Activated CD8-positive, alpha-beta memory T cell treated with anti-CD3 and anti-CD28 coated beads, Interleukin-2, amount 50 U/mL, for 24 hours (primary cell): Measurements from ENCODE around the gene RAB31.
"Not testable (repeated sequence)": the region's sequence is repeated elsewhere in the genome, so short reads cannot be mapped to it uniquely, and the experiment has no call there.

Experiments used
- DNase-seq: peaks from one replicate; pipeline ENCODE4 v3.0.0-alpha.2; 2020; ENCODE audit errors: extremely low read depth

The RAB31 gene

DNA sequence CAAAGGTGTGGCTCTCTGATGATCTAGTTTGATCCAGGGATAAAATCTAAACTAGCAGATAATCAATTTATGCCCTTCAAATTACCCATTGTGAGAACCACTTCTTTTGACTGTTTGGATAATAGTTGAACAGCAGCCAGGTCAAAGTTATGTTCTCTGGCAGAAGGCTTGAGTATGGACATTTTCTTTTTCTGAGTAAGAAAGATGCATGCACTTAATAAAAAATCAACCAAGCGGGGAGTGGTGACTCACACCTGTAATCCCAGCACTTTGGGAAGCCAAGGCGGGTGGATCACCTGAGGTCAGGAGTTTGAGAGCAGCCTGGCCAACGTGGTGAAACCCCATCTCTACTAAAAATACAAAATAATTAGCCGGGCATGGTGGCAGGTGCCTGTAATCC is 183.4 kb downstream of the RAB31 start:
- DNase-seq = not testable (repeated sequence)

DNA sequence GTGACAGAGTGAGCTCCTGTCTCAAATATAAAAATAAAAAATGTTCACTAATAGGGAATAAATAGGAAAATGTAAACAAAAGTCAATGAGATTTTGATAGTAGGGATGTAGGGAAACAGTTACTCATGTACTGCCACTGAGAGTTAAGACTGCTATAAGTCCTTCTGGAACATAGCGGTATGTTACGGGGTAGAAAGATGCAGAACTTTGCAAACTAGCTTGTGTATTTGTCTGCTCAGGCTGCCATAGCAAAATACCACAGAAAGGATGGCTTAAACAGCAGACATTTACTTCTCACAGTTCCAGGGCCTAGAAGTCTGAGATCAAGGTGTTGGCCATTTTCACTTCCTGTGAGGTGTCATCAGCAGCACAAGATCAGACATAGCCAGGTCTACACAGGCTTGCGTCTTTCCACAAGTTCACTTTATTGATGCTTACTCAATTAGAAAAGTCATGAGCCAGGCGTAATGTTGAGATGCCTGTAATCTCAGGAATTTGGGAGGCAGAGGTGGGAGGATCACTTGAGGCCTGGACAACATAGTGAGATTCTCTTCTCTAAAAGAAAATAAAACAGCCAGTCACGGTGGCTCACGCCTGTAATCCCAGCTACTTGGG is 186.5 kb downstream of the RAB31 start:
- DNase-seq = no peak

DNA sequence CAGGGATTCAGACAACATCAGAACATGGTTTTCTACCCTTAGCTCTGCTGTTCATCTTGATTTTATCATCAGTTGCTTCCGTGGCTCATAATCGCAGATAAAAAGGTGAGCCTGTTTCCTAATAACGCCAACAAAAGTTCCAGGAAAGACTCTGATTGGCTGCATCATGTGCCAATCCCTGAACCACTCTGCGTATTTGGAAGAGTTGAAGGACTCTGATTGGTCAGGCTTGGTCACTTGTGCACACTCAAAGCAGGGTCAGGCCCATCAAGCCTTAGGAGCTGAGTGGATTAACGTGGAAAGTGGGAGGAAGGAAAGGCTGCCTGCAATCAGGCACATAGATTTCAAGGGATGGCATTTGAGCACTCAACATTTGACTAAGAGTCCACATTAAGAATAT is 189.0 kb downstream of the RAB31 start:
- DNase-seq = no peak

DNA sequence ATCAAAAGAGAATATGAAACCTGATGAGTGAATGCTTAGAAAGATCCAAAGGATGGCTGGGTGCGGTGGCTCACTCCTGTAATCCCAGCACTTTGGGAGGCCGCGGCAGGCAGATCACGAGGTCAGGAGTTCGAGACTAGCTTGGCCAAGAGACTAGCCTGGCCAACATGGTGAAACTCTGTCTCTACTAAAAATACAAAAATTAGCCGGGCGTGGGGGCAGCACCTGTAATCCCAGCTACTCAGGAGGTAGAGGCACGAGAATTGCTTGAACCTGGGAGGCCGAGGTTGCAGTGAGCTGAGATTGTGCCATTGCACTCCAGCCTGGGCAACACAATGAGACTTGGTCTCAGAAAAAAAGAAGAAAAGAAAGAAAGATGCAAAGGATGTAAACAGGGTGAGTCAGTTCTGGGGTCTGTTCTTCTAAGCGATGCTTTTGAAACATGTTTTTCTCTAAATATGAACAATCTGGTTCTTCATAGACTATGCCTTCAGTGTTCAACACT is 189.7 kb downstream of the RAB31 start:
- DNase-seq = not testable (repeated sequence)

DNA sequence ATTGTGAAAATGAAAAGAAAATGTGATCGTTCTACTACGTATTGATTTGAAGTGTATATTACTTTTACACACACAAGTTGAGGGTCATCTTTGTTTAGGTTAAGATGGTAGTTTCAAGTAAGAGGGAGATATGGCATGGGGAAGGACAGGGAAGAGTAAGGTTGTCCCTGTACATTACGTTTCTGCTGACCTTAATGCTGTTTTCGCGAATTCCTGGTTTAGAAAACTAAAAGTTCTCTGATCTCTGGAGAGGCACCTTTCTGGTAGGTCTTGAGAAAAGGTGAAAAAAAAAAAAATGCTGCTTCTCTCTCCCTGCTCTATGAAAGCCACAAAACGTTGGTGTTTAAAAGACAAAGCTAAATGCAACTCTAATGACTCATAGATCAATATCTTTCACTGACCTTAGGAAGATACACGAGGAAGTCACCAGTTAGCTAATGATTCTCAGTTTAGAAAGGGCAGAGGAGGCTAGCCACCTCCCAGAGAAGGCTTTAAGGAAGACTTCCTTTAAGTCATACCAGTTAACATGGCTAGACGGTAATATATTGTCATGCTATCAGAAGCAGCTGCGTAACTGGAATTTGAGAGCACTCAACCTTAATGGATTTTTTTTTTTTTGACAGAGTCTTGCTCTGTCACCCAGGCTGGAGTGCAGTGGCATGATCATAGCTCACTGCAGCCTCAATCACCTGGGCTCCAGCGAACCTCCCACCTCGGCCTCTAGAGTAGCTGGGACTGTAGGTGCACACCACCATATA is 190.9 kb downstream of the RAB31 start:
- DNase-seq = no peak

DNA sequence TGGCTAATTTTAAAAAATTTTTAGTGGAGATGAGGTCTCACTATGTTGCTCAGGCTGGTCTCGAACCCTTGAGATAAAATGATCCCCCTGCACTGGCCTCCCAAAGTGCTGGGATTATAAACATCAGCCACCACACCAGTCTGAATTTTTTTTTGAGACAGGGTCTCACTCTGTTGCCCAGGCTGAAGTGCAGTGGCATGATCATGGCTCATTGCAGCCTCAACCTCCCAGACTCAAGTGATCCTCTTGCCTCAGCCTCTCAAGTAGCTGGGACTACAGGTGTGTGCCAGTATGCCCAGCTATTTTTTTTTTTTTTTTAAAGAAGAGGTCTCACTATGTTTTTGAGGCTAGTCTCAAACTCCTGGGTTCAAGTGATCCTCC is 191.4 kb downstream of the RAB31 start:
- not testable (repeated sequence) for DNase-seq

DNA sequence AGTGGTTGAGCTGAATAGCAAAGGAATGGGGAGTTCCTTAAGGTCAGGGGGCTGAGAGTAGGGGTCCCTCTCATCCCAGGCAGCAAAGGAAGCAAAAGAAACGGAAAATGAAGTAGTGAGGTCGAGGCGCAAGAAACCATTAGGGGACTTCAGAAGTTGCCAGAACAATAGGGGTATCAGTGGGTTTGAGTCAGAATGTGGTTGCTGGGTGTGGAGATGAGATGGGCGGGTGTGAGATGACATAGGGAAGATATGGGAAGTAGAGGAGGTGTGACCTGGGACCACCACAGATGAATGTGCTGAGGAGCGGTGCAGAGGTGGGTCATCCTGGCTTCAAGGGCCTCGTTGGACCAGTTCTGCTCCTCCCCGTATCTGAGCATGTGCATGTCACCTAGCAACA is 192.6 kb downstream of the RAB31 start:
- no peak for DNase-seq

DNA sequence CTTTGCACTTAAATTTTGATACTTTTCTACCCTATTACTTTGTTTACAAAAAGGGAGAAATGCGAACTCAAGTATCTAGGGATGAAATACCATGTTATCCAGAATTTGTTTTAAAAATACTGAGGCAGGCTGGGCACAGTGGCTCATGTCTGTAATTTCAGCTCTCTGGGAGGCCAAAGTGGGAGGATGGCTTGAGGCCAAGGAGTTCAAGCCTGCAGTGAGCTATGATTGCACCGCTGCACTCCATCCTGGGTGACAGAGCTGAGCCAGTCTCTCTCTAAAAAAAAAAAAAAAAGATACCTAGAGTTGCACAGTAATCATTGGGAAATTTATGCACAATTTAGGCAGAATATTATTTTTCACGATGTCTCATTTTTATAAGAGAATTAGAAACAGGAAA is 193.3 kb downstream of the RAB31 start:
- DNase-seq = no peak

DNA sequence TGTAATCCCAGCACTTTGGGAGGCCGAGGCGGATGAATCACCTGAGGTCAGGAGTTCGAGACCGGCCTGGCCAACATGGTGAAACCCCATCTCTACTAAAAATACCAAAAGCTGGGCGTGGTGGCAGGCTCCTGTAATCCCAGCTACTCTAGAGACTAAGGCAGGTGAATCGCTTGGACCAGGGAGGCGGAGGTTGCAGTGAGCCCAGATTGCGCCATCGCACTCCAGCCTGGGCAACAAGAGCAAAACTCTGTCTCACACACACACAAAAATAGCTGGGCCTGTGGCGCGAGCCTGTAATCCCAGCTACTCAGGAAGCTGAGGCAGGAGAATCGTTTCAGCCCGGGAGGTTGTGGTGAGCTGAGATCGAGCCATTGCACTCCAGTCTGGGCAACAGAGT is 194.2 kb downstream of the RAB31 start:
- DNase-seq = not testable (repeated sequence)

DNA sequence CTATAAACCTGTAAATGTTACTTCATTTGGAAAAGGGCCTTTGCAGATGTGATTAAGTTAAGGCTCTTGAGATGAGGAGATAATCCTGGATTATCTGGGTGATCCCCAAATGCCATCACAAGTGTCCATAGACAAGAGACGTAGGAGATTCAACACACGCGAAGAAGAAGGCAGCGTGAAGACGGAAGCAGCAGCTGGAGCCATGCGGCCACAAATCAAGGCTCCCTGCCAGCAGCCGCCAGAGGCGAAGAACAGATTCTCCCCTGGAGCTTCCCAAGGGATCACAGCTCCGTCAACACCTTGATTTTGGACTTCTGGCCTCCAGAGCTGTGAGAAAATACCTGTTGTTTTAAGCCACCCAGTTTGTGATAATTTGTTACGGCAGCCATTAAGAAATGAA is 194.7 kb downstream of the RAB31 start:
- DNase-seq = no peak

DNA sequence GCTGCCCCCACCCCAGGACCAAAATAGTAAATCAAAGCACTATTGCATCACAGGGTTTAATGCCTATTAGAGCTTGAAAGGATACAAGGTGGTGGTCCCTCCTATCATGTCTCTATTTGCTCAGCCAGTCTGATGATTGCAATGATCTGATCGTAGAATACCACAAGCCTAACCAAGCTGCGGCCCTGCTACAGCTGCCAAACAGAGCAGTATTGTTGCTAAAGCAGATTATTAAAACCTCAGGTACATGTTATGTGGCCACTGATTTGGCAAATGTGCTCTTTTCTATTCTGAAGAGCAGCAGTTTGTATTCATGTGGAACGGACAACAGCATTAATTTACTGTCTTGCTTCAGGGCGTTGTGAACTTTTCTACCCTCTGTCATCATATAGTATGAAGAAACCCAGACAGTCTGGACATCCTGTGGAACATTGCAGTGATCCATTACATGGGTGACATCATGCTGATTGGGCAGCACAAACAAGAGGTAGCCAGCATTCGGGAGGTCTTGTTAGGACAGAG is 197.4 kb downstream of the RAB31 start:
- DNase-seq = no peak

DNA sequence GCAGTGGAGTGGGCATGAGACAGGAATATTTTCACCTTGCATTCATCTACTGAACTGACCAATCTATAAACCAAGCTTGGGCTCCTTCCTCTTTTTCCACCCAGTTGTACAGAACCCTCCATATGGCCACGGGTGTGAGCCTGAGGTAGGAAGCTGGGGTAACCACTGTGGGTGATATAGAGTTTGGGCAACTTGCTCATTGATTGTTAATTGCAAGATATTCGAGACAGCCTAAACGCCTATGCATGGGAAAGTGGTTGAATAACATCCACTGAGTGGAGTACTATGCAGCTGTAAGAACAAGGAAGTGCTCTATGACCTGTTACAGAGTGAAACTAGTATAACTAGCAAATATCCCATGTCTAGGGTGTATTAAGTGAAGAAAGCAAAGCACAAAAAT is 198.4 kb downstream of the RAB31 start:
- no peak for DNase-seq

DNA sequence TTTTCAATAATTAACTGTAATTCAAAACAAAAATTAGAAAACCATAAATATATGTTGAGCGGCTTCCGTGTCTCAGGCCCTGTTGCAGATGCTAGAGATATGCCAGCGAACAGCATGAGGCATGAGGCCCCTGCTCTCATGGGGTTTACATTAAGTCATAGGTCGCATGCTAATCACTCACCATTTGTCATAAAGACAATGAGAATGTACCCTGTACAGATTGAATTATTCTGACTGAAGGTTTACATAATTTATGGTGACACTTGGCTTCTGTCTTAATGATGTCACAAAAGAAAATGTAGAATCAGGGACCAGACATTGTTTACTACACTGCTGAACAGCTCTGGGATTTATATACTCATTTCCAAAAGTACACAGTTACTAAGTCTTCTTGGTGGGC is 199.8 kb downstream of the RAB31 start:
- no peak for DNase-seq

DNA sequence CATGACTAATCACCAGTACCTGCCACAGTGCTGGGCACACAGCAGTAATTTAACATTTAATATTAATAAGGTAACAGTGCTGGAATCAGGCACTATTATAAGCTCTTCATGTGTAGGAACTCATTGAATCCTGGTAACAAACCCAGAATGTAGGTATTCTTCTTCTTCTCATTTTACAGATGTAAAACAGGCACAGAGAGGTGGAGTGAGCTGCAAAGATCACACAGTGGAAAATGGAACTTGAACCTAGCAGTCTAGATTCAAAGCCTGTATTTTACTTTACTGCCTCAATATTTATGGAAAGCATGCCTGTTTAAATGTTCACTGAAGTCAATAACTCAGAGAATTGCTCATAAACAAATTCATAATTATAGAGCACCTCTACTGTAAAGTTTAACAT is 202.0 kb downstream of the RAB31 start:
- DNase-seq = no peak

DNA sequence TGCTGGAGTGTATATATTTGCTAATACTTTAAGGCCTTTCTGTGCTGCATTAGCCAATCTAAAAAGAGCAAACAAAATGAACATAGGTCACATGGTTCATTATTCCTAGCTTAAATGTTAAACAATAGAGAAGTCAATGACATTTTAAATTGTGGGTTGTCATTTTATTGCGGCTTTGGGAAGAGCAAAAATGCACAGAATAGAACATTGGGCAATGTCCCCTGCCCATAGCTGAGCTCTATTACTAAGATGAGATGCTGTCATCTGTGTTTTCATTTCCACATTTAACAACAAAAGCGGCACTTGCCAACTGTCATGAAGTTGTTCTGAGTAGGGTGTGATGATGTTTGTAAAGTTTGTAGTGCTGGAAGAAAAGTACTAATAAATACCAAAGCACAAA is 202.6 kb downstream of the RAB31 start:
- DNase-seq = no peak

DNA sequence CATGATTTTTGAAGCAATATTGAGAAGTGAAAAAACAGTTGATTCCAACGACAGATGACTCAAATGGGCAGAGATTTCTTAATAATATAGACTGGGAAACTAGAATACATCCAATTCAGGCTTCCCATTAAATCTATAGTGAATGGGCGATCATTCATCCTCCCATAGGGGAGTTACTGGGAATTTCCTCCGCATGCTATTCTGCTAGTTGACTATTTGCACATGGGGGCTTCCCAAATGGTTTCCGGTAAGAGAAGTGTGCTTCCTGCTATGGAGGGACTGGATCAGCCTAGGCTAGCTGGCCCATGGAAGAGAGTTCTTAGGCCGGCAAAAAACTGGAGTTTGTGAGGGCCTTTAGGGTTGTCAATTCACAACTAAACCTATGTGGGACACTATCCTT is 203.1 kb downstream of the RAB31 start:
- DNase-seq = no peak
